Small intestine (tissue), 7 donors: ENCODE measurements around the gene CEP135. TPM values are rescaled to one million over a fixed set of nuclear protein-coding genes. Genes with fewer than 3 reads are reported as not detected.
"Not testable (repeated sequence)": the region's sequence is repeated elsewhere in the genome, so short reads cannot be mapped to it uniquely, and the experiment has no call there.

Experiments used
- DNase-seq, 2 donors: peaks; one replicate each; pipeline versions ENCODE4 v3.0.0 to v3.0.0-alpha.2; 2013
- FAIRE-seq: peaks from 2 replicates; lab custom pipeline; 2012; peaks lifted over from hg19 to GRCh38; lab: Jason Lieb, UNC
- H3K27ac ChIP-seq, 3 donors: one replicate each; pipeline ENCODE4 v1.5.1; 2013; ENCODE audit warnings: low read length in 2 of 3, mild to moderate bottlenecking in 2 of 3, control low read depth in 1 of 3, inconsistent platforms in 1 of 3, low read depth in 1 of 3, moderate library complexity in 1 of 3
- H3K27me3 ChIP-seq, 3 donors: one replicate each; pipeline ENCODE4 v1.6.1; 2013; ENCODE audit warnings: low read length in 3 of 3, inconsistent platforms in 1 of 3; ENCODE audit not compliant: control insufficient read depth in 3 of 3, insufficient read depth in 3 of 3
- H3K36me3 ChIP-seq, 3 donors: one replicate each; pipeline ENCODE4 v1.6.1; 2013; ENCODE audit warnings: low read length in 3 of 3, inconsistent platforms in 1 of 3, low read depth in 1 of 3, mild to moderate bottlenecking in 1 of 3, moderate library complexity in 1 of 3; ENCODE audit not compliant: control insufficient read depth in 3 of 3, insufficient read depth in 2 of 3
- H3K4me1 ChIP-seq, 3 donors: one replicate each; pipeline ENCODE4 v1.6.1; 2013; ENCODE audit warnings: low read length in 2 of 3, inconsistent platforms in 1 of 3, low read depth in 1 of 3, mild to moderate bottlenecking in 1 of 3, moderate library complexity in 1 of 3; ENCODE audit not compliant: control insufficient read depth in 3 of 3, insufficient read depth in 2 of 3
- H3K4me3 ChIP-seq, 3 donors: one replicate each; pipeline ENCODE4 v1.5.1; 2013; ENCODE audit warnings: low read length in 3 of 3, control low read depth in 1 of 3, inconsistent platforms in 1 of 3, low read depth in 1 of 3, mild to moderate bottlenecking in 1 of 3, moderate library complexity in 1 of 3
- H3K9me3 ChIP-seq, 2 donors: one replicate each; pipeline ENCODE4 v1.6.1; 2013; ENCODE audit warnings: low read depth in 1 of 2, low read length in 1 of 2; ENCODE audit not compliant: control insufficient read depth in 2 of 2, insufficient read depth in 1 of 2
- WGBS, 3 donors: extraction: QIAGEN DNeasy Blood & Tissue Kit; methylation state at CpG; one replicate each; pipeline ENCODE4 v1.1.7; 2013; 5-methylcytosine and 5-hydroxymethylcytosine counted together
- polyA plus RNA-seq, 4 donors: library from polyadenylated mRNA; stranded (reverse) in 3 of 4; unstranded in 1 of 4; fragments of 200-250 nt in 3 of 4; fragments of 120-200 nt in 1 of 4; gene quantifications; one replicate each; pipeline versions ENCODE4 v1.2.1 to v1.2.3, GENCODE V29; 2013
- donor health status: healthy with polysubstance abuse.
- donor health status: control.
- donor health status: control.
- donor health status: Bipolar disorder and iron deficiency.
- donor health status: healthy.

CEP135 gene
- polyA plus RNA-seq, 4 donors: 1.4 to 9.7 (median 2.2) TPM

- 2 to 3% (median 2%) methylated on average over 18 to 19 of the region's 19 CpGs for WGBS, 3 donors
- Histone ChIP-seq H3K36me3 (peaks cover 0 to 2% (median 0%) of the 10 kb centered on the region in 3 donors), H3K27me3 (no peaks in the 10 kb centered on the region), H3K9me3 (no peaks in the 10 kb centered on the region), H3K27ac (peak overlapping the region; percentile 49 to 99 (median 91)), H3K4me1 (peaks cover 3 to 7% (median 5%) of the 10 kb centered on the region in 3 donors), H3K4me3 (peak overlapping the region; percentile 48 to 86 (median 81))
- FAIRE-seq: no peak
- peak; percentile 11 to 36 for DNase-seq
Observed at GRCh38 chr4:55947912-55948725, 626 bp upstream of the CEP135 start.

GRCh38 chr4:55949482-55949802, 697 bp downstream of the CEP135 start:
- Histone ChIP-seq H3K27ac (peak overlapping the region; percentile 49 to 99 (median 91)), H3K27me3 (no peaks in the 10 kb centered on the region), H3K4me3 (peak overlapping the region; percentile 81 to 86 (median 81)), H3K36me3 (peaks cover 0 to 2% (median 1%) of the 10 kb centered on the region in 3 donors), H3K4me1 (peaks cover 3 to 7% (median 5%) of the 10 kb centered on the region in 3 donors), H3K9me3 (no peaks in the 10 kb centered on the region)
- no peak for DNase-seq
- FAIRE-seq: no peak
- 0 to 2% (median 2%) methylated on average over 3 of the region's 3 CpGs for WGBS, 3 donors

- no peak overlapping the region for H3K4me3 ChIP-seq
- peaks cover 4 to 6% (median 6%) of the 10 kb centered on the region in 3 donors for H3K36me3 ChIP-seq
- H3K9me3 ChIP-seq: no peaks in the 10 kb centered on the region
- no peak overlapping the region for H3K27ac ChIP-seq
- WGBS, 3 donors: 97 to 98% (median 97%) methylated on average over 5 of the region's 5 CpGs
- DNase-seq (no peak), FAIRE-seq (no peak)
- H3K4me1 ChIP-seq: peaks cover 3 to 7% (median 5%) of the 10 kb centered on the region in 3 donors
- H3K27me3 ChIP-seq: no peaks in the 10 kb centered on the region
Observed at GRCh38 chr4:55951191-55951922, 2.6 kb downstream of the CEP135 start.

DNA sequence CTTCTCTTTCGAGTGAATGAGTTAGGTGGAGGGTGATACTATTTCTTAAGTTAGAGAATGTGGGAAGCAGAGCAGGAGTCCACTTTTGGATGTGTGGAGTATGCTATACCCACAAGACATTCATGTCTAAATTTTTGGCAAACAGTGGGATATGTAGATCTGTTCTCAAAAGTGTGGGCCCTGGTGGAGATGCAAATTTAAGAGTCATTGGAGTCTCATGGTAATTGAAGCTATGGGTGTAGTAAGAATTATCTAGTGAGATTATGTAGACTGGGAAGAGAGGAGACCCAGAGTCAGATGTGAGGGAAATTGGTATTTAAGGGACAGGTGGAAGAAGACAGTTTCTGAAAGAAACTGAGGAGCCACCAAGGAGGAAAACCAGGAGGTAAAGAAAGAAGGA, 7.0 kb downstream of the CEP135 start:
- H3K4me3 ChIP-seq: no peak overlapping the region
- peaks cover 7 to 19% (median 8%) of the 10 kb centered on the region in 3 donors for H3K36me3 ChIP-seq
- no peaks in the 10 kb centered on the region for H3K9me3 ChIP-seq
- peaks cover 0 to 2% (median 0%) of the 10 kb centered on the region in 3 donors for H3K4me1 ChIP-seq
- H3K27me3 ChIP-seq: no peaks in the 10 kb centered on the region
- no peak for FAIRE-seq
- H3K27ac ChIP-seq: no peak overlapping the region
- 90 to 97% (median 96%) methylated on average over 1 of the region's 1 CpG for WGBS, 3 donors
- DNase-seq: no peak

GRCh38 chr4:55959655-55960054, 10.9 kb downstream of the CEP135 start:
- Histone ChIP-seq H3K36me3 (peaks cover 7 to 23% (median 7%) of the 10 kb centered on the region in 3 donors), H3K4me1 (no peaks in the 10 kb centered on the region), H3K4me3 (no peak overlapping the region), H3K9me3 (no peaks in the 10 kb centered on the region), H3K27ac (no peak overlapping the region), H3K27me3 (no peaks in the 10 kb centered on the region)
- DNase-seq: no peak
- no peak for FAIRE-seq

- DNase-seq (no peak), FAIRE-seq (no peak)
- H3K36me3 ChIP-seq: peaks cover 2 to 13% (median 2%) of the 10 kb centered on the region in 3 donors
- no peak overlapping the region for H3K4me3 ChIP-seq
- no peaks in the 10 kb centered on the region for H3K4me1 ChIP-seq
- H3K27me3 ChIP-seq: no peaks in the 10 kb centered on the region
- no peak overlapping the region for H3K27ac ChIP-seq
- H3K9me3 ChIP-seq: no peaks in the 10 kb centered on the region
- WGBS, 3 donors: 96 to 100% (median 98%) methylated on average over 3 of the region's 3 CpGs
Observed at GRCh38 chr4:55964046-55964445, 15.3 kb downstream of the CEP135 start.

DNA sequence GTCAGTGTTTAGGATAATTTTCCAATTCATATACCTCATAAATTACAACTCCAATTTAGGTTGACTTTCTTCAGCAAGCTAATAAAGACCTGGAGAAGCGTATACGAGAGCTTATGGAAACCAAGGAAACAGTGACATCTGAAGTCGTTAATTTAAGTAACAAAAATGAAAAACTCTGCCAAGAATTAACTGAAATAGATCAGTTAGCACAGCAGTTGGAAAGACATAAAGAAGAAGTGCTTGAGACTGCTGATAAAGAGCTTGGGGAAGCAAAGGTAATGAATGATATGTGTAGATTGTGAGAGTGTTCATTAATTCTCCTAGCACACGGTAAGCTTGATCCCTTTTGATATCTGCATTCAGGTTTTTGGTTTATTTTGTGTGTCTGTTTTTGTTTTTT, 16.8 kb downstream of the CEP135 start:
- H3K4me1 ChIP-seq: no peaks in the 10 kb centered on the region
- no peaks in the 10 kb centered on the region for H3K27me3 ChIP-seq
- no peaks in the 10 kb centered on the region for H3K9me3 ChIP-seq
- 86 to 94% (median 91%) methylated on average over 4 of the region's 4 CpGs for WGBS, 3 donors
- H3K4me3 ChIP-seq: no peak overlapping the region
- no peak overlapping the region for H3K27ac ChIP-seq
- H3K36me3 ChIP-seq: peaks cover 2 to 13% (median 2%) of the 10 kb centered on the region in 3 donors
- DNase-seq (no peak), FAIRE-seq (no peak)

DNA sequence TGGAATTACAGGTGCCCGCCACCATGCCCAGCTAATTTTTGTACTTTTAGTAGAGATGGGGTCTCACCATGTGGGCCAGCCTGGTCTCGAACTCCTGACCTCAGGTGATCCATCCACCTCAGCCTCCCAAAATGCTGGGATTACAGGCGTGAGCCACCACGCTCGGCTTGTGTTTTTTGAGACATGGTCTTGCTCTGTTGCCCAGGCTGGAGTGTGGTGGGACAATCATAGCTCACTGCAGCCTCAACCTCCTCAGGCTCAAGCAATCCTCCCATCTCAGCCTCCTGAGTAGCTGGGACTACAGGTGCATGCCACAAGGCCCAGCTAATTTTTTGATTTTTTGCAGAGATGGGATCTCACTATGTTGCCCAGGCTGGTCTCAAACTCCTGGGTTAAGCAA, 17.6 kb downstream of the CEP135 start:
- not testable (repeated sequence) for H3K27ac ChIP-seq, H3K36me3 ChIP-seq, H3K4me1 ChIP-seq, DNase-seq, H3K9me3 ChIP-seq, FAIRE-seq, H3K4me3 ChIP-seq, H3K27me3 ChIP-seq
- 97 to 99% (median 97%) methylated on average over 5 of the region's 5 CpGs for WGBS, 3 donors
